Neural cell (in vitro differentiated cells): Measurements from ENCODE around the gene MAG. TPM values are rescaled to one million over a fixed set of nuclear protein-coding genes. Genes with fewer than 3 reads are reported as not detected.

Source experiments
- H2AFZ ChIP-seq: fragments of 200-600, 300-800 bp; sonication (generic), shearing (Covaris generic); 2 replicates; pipeline ENCODE4 v1.6.0; 2014; ENCODE audit warnings: low read depth, mild to moderate bottlenecking, antibody characterized with exemption, low read length, moderate library complexity
- H3F3A ChIP-seq: fragments of 200-600 bp; shearing (Covaris generic); 2 replicates; pipeline ENCODE4 v1.6.1; 2016; ENCODE audit warnings: mild to moderate bottlenecking, moderate library complexity, mixed read lengths, antibody characterized with exemption, low read length; ENCODE audit not compliant: insufficient read depth, poor library complexity, severe bottlenecking
- H3K27ac ChIP-seq: fragments of 200-600, 300-800 bp; sonication (generic), shearing (Covaris generic); 2 replicates; pipeline ENCODE4 v1.5.1; 2014; ENCODE audit warnings: mild to moderate bottlenecking, low read length, moderate library complexity
- H3K27me3 ChIP-seq: fragments of 300-800, 200-600 bp; sonication (generic), shearing (Covaris generic); 2 replicates; pipeline ENCODE4 v1.6.0; 2014; ENCODE audit warnings: mild to moderate bottlenecking, low read depth, low read length, moderate library complexity; ENCODE audit not compliant: insufficient read depth
- H3K36me3 ChIP-seq: fragments of 300-800, 200-600 bp; sonication (generic), shearing (Covaris generic); 2 replicates; pipeline ENCODE4 v1.5.1; 2014; ENCODE audit warnings: mild to moderate bottlenecking, antibody characterized with exemption, low read length, moderate library complexity; ENCODE audit not compliant: insufficient read depth
- H3K4me2 ChIP-seq: fragments of 300-800, 200-600 bp; sonication (generic), shearing (Covaris generic); 2 replicates; pipeline ENCODE4 v1.6.0; 2014; ENCODE audit warnings: mild to moderate bottlenecking, low read length
- H3K4me3 ChIP-seq: fragments of 300-800, 200-600 bp; sonication (generic), shearing (Covaris generic); 2 replicates; pipeline ENCODE4 v1.5.1; 2014; ENCODE audit warnings: mild to moderate bottlenecking, low read length, moderate library complexity
- H3K79me2 ChIP-seq: fragments of 200-600 bp; shearing (Covaris generic); replicated peaks from 2 replicates; pipeline ENCODE4 v1.6.0; 2014; ENCODE audit warnings: mild to moderate bottlenecking, low read length, moderate library complexity; ENCODE audit not compliant: insufficient read depth
- H3K9ac ChIP-seq: fragments of 300-800, 200-600 bp; sonication (generic), shearing (Covaris generic); 2 replicates; pipeline ENCODE4 v1.6.1; 2016; ENCODE audit warnings: mild to moderate bottlenecking, low read length, mixed read lengths
- H3K9me2 ChIP-seq: fragments of 200-600 bp; shearing (Covaris generic); 2 replicates; pipeline ENCODE4 v1.6.1; 2016; ENCODE audit warnings: mild to moderate bottlenecking, low read length, mixed read lengths; ENCODE audit not compliant: insufficient read depth
- H3K9me3 ChIP-seq: fragments of 200-600, 300-800 bp; sonication (generic), shearing (Covaris generic); 2 replicates; pipeline ENCODE4 v1.6.1; 2016; ENCODE audit warnings: mild to moderate bottlenecking, mixed run types, low read length, moderate library complexity, mixed read lengths
- H4K20me1 ChIP-seq: fragments of 200-600 bp; shearing (Covaris generic); 2 replicates; pipeline ENCODE4 v1.6.1; 2016; ENCODE audit warnings: mild to moderate bottlenecking, mixed run types; ENCODE audit not compliant: insufficient read depth
- CTCF ChIP-seq: fragments of 450-650 bp; IDR thresholded peaks from 2 replicates; pipeline ENCODE4 v1.5.1; 2014; ENCODE audit warnings: antibody characterized with exemption, mild to moderate bottlenecking, moderate library complexity; ENCODE audit not compliant: poor library complexity, severe bottlenecking
- EP300 ChIP-seq: fragments of 450-650 bp; conservative IDR thresholded peaks from 2 replicates; pipeline ENCODE4 v1.6.1; 2014; ENCODE audit warnings: antibody characterized with exemption, mild to moderate bottlenecking, moderate library complexity; ENCODE audit not compliant: poor library complexity, severe bottlenecking
- EZH2 ChIP-seq: fragments of 200-600, 300-800 bp; shearing (Covaris generic), sonication (generic); IDR thresholded peaks from 2 replicates; pipeline ENCODE4 v1.6.1; 2014; ENCODE audit warnings: antibody characterized with exemption, low read length, borderline replicate concordance, mild to moderate bottlenecking; ENCODE audit not compliant: insufficient read depth, poor library complexity, severe bottlenecking
- MXI1 ChIP-seq: fragments of 450-650 bp; conservative IDR thresholded peaks from 2 replicates; pipeline ENCODE4 v1.6.1; 2014; ENCODE audit warnings: antibody characterized with exemption, mild to moderate bottlenecking; ENCODE audit not compliant: poor library complexity, severe bottlenecking
- POLR2AphosphoS5 ChIP-seq: IDR thresholded peaks from 2 replicates; pipeline ENCODE4 v1.6.1; 2012
- RAD21 ChIP-seq: fragments of 450-650 bp; conservative IDR thresholded peaks from 2 replicates; pipeline ENCODE4 v1.6.1; 2014; ENCODE audit warnings: antibody characterized with exemption, mild to moderate bottlenecking, moderate library complexity
- SMC3 ChIP-seq: fragments of 450-650 bp; conservative IDR thresholded peaks from 2 replicates; pipeline ENCODE4 v1.6.1; 2014; ENCODE audit warnings: antibody characterized with exemption, mild to moderate bottlenecking, moderate library complexity; ENCODE audit not compliant: poor library complexity
- TAF1 ChIP-seq: IDR thresholded peaks from 2 replicates; pipeline ENCODE4 v1.6.1; 2012; ENCODE audit warnings: low read depth
- polyA plus RNA-seq: library from polyadenylated mRNA; depleted of rRNA; stranded (reverse); fragments of >200 nt; gene quantifications from 2 replicates; pipeline ENCODE4 v1.2.3, GENCODE V29; 2014
- TF ChIP-seq, protein P1 (sequence below): IDR thresholded peaks from 2 replicates; pipeline ENCODE4 v1.6.1; 2012; ENCODE audit warnings: borderline replicate concordance

The MAG gene
- polyA plus RNA-seq, 1 donor from 2014 or later, result not detected

- Histone ChIP-seq H4K20me1 (no peaks in the 10 kb centered on the region), H3K4me3 (no peak overlapping the region), H3K27me3 (no peaks in the 10 kb centered on the region), H3K9me3 (no peaks in the 10 kb centered on the region), H2AFZ (no peak overlapping the region), H3K27ac (no peak overlapping the region), H3K36me3 (no peaks in the 10 kb centered on the region), H3K9me2 (no peaks in the 10 kb centered on the region), H3K4me2 (no peak overlapping the region), H3K9ac (no peak overlapping the region), H3F3A (no peaks in the 10 kb centered on the region), H3K79me2 (no peaks in the 10 kb centered on the region)
- TF ChIP-seq POLR2AphosphoS5 (no peak), SMC3 (no peak), CTCF (no peak), RAD21 (no peak), MXI1 (no peak), EZH2 (no peak), EP300 (no peak), TAF1 (no peak)
- TF ChIP-seq, protein P1, sequence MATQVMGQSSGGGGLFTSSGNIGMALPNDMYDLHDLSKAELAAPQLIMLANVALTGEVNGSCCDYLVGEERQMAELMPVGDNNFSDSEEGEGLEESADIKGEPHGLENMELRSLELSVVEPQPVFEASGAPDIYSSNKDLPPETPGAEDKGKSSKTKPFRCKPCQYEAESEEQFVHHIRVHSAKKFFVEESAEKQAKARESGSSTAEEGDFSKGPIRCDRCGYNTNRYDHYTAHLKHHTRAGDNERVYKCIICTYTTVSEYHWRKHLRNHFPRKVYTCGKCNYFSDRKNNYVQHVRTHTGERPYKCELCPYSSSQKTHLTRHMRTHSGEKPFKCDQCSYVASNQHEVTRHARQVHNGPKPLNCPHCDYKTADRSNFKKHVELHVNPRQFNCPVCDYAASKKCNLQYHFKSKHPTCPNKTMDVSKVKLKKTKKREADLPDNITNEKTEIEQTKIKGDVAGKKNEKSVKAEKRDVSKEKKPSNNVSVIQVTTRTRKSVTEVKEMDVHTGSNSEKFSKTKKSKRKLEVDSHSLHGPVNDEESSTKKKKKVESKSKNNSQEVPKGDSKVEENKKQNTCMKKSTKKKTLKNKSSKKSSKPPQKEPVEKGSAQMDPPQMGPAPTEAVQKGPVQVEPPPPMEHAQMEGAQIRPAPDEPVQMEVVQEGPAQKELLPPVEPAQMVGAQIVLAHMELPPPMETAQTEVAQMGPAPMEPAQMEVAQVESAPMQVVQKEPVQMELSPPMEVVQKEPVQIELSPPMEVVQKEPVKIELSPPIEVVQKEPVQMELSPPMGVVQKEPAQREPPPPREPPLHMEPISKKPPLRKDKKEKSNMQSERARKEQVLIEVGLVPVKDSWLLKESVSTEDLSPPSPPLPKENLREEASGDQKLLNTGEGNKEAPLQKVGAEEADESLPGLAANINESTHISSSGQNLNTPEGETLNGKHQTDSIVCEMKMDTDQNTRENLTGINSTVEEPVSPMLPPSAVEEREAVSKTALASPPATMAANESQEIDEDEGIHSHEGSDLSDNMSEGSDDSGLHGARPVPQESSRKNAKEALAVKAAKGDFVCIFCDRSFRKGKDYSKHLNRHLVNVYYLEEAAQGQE, result no peak
Measured at GRCh38 chr19:35306473-35307246, 14.7 kb downstream of the MAG start.

DNA sequence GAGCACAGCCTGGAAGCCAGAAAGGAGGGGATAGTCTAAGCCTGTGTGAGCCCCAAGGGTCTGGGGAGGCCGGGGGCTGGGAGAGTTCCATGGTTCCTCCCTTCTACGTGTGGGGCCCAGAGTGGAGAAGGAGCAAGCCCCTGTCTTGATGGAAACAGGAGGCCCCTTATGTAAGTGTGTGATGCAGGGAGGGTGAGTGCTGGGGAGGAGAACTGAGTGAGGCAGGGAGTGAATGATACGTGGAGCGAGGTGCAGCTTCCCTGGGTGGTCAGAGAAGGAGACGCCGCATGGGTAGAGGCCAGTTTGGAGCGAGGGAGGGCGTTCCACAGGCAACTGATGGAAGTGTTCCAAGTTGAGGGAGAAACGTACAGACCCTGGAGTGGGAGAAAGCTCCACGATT is 16.0 kb downstream of the MAG start:
- Histone ChIP-seq H3K4me3 (no peak overlapping the region), H3K27ac (no peak overlapping the region), H3K9me2 (no peaks in the 10 kb centered on the region), H3K79me2 (no peaks in the 10 kb centered on the region), H2AFZ (no peak overlapping the region), H3K9me3 (no peaks in the 10 kb centered on the region), H4K20me1 (no peaks in the 10 kb centered on the region), H3K36me3 (no peaks in the 10 kb centered on the region), H3F3A (no peaks in the 10 kb centered on the region), H3K27me3 (no peaks in the 10 kb centered on the region), H3K9ac (no peak overlapping the region), H3K4me2 (no peak overlapping the region)
- TF ChIP-seq CTCF, result no peak
- TF ChIP-seq EP300, result no peak
- no peak for TF ChIP-seq MXI1
- no peak for TF ChIP-seq EZH2
- no peak for TF ChIP-seq POLR2AphosphoS5
- TF ChIP-seq, protein P1, result no peak
- TF ChIP-seq RAD21, result no peak
